A549 (cell line): ENCODE data around the gene NT5C3B.

ENCODE experiments used
- CEBPB ChIP-seq, 2 experiments: fragments of >200 bp in 1 of 2; sonication (Bioruptor Twin) in 1 of 2; formaldehyde crosslinking in 1 of 2; IDR thresholded peaks; 2 replicates each; pipeline ENCODE4 v1.6.1; 2012 to 2016
- CTCF ChIP-seq: fragments of >200 bp; sonication (Bioruptor Twin); formaldehyde crosslinking; IDR thresholded peaks from 3 replicates; pipeline ENCODE4 v1.5.1; 2016
- EP300 ChIP-seq, 2 experiments: fragments of >200 bp; sonication (Bioruptor Twin); formaldehyde crosslinking; IDR thresholded peaks; 2 replicates in 1 of 2; 3 replicates in 1 of 2; pipeline ENCODE4 v1.6.1; 2016 to 2017
- FOSB ChIP-seq: fragments of 250-450 bp; sonication (Bioruptor Pico); IDR thresholded peaks from 2 replicates; pipeline ENCODE4 v1.5.0; 2020; ENCODE audit warnings: mild to moderate bottlenecking, moderate library complexity
- HEYL ChIP-seq: fragments of 250-450 bp; sonication (Bioruptor Pico); IDR thresholded peaks from 2 replicates; pipeline ENCODE4 v1.8.0; 2021; ENCODE audit warnings: mild to moderate bottlenecking, moderate library complexity
- KDM1A ChIP-seq: fragments of 200-600 bp; sonication (generic); IDR thresholded peaks from 2 replicates; pipeline ENCODE4 v1.6.1; 2016; ENCODE audit warnings: low read depth, mild to moderate bottlenecking
- MAFK ChIP-seq: fragments of 450-650 bp; IDR thresholded peaks from 2 replicates; pipeline ENCODE4 v1.6.1; 2014; ENCODE audit not compliant: partially characterized antibody
- POLR2A ChIP-seq: IDR thresholded peaks from 2 replicates; pipeline ENCODE4 v1.6.1; 2012; ENCODE audit warnings: mild to moderate bottlenecking, low read length
- USF2 ChIP-seq: fragments of 450-650 bp; IDR thresholded peaks from 2 replicates; pipeline ENCODE4 v1.6.1; 2014; ENCODE audit warnings: antibody characterized with exemption

GRCh38 chr17:41864498-41864835 lies 28.4 kb upstream of the NT5C3B start:
- TF ChIP-seq CTCF (no peak), MAFK (no peak), POLR2A (no peak), FOSB (CRISPR knock-in tag) (no peak), USF2 (no peak), CEBPB (IDR thresholded peaks at IDR 0.05) (no peak), KDM1A (no peak), EP300 (IDR thresholded peaks at IDR 0.05) (no peak), HEYL (no peak)
